Midbrain (tissue), 1 donor: ENCODE data around the gene FRRS1.

Experiments used
- DNase-seq: peaks from one replicate; lab custom pipeline; 2025; lab: John Stamatoyannopoulos, UW

FRRS1 gene

DNA sequence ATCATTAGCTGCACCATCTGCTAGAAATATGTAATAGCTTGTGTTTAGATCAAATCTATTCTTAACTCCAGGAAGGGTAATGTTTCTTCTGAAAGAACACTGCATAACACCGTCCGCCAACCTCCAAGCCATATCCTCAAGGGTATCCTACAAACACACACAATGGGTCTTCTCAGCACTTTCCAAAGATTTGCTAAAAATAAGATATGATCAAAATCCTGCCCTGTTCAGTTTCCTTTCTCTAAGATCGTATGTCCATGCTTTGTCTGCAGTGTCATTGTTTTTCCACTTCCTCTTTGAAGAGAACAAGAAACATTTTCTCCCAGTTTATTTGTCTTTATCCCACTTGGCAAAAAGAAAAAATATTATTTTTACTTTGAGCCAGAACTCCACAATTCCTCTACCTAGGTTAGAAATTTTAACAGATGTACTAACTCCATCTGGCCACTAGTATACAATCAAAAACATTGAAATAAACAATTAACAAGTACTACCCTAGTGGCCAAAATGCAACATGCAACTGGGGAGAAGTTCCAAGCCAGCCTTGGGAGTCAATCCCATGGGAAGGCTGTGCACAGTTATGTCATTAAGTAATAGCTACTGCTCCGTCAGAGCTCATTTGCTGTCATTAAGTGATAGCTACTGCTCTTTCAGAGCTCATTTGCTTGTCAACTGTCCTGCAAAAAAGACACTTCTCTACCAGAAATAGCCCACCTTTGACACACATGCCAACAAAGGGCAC, 37.8 kb downstream of the FRRS1 start:
- DNase-seq = no peak

DNA sequence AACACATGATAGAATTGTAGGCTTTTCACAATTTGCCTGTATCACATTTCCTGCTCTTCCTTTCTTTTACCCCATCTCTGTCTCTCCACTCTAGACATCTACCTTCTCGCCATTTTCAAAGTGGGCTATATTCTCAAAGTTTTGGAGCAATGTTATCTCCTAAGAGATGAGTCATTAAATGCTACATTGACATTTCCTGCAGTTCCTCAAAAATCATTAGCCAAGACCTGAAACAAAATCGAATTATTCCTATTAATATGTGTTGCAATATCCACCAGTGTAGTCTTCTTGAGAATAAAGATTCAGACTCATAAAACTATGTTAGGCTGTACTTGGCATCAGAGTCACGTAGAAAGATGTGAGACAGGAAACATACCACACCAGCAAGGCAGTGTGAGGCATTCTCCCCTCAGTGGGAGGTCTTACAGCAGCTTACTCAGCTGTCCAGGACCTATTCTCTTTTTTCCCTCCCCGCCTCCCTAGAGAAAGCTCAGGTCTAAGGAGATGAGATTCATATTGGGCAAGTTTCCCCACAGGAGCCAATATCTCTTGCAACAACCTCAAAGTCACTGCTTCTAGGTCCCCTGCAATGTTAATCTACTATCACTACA, 38.8 kb downstream of the FRRS1 start:
- no peak for DNase-seq

DNA sequence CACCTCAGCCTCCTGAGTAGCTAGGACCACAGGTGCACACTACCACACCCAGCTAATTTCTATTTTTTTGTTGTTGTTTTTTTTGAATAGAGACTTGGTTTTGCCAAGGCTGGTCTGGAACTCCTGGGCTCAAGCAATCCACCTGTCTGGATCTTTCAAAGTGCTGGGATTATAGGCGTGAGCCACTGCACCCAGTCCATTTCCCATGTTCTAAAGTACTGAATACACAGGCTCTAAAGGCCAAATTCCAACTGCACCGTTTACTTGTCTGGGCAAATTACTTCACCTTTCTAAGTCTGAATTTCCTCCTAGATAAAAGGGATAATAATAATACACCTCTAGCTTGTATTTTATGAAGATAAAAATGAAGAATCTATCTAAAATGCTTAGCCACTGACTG, 39.6 kb downstream of the FRRS1 start:
- DNase-seq = no peak

DNA sequence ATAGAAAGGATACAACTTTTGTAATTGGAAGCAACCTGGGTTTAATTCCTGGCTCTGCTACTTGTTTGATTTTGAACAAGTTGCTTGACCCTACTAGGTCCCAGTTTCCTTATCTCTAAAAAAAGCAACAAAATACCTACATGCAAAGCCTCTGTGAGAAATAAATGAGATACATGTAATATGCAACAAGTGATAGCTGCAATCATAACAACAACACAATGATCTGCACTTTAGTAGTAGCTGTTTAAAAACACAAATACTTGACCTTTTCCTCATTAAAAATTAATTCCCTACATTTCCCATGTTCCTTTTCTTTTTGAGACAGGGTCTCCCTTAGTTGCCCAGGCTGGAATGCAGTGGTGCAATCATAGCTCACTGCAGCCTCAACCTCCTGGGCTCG, 40.0 kb downstream of the FRRS1 start:
- no peak for DNase-seq

DNA sequence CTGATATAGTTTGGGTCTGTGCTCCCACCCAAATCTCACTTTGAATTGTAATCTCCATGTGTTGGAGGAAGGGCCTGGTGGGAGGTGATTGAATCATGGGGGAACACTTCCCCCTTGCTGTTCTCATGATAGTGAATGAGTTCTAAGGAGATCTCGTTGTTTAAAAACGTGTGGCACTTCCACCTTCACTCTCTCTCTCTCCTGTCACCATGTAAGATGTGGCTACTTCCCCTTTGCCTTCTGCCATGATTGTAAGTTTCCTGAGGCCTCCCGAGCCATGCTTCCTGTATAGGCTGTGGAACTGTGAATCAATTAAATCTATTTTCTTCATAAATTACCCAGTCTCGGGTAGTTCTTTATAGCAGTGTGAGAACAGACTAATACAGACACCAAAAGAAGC, 40.4 kb downstream of the FRRS1 start:
- no peak for DNase-seq

DNA sequence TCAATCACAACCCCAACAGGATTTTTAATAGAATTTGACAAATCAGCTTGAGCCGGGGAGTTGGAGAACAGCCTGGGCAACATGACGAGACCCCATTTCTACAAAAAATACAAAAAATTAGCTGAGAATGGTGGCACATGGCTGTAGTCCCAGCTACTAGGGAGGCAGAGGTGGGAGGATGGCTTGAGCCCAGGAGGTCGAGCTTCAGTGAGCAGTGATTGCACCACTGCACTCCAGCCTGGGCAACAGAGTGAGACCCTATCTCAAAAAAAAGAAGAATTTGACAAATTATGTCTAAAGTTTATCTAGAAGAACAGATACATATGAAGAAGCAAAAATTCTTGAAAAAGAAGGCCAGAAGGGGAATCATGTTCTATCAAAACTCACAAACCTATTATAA, 43.2 kb downstream of the FRRS1 start:
- DNase-seq = no peak

DNA sequence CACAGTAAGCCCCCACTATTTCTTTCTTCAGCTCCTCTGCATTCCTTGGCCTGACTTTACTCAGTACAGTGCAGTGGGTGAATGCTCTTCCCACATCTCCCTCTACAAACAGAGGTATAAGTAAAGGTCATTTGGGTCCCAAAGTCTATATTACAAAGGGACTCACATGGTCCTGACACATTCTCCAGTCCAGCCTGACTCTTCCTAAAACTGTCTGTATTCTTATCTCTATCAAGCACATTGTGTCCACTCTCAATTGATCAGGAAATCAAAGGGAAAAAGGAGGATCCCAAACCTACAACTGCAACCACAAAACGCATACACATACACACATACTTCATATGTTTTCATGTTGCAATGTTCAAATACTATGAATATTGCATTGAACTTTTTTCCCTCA, 49.4 kb downstream of the FRRS1 start:
- DNase-seq = no peak

DNA sequence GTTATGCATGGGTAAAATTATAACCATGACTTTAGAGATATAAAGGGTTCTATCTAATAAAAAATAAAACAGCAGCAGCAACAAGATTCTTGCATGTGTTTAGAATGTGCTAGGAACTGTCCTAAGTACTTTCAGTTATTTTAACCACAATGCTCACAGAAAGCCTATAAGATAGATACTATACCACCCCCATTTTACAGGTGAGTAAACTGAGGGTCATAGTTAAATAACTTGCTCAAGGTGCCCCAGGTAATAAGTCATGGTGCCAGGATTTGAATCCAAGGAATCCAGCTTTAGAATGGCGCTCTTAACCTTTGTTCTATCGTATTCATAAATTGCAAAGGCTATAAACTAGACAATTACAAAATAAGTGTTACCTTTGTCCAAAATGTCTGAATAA, 53.4 kb downstream of the FRRS1 start:
- no peak for DNase-seq

DNA sequence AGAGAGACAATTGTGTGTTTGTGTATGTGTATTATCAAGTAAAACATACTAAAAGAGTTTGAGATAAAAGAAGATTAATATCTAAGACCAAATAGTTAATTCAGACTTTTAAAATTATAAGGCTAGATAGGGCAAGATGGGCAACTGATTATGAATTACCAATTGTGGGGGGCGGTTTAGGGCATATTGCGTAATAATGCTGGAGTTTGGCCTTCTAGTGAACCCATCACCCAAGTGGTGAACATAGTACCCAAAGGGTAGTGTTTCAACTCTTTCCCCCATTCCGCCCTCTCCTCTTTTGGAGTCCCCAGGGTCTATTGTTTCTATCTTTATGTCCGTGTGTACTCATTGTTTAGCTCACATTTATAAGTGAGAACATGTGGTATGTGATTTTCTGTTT, 55.4 kb downstream of the FRRS1 start:
- DNase-seq = no peak

DNA sequence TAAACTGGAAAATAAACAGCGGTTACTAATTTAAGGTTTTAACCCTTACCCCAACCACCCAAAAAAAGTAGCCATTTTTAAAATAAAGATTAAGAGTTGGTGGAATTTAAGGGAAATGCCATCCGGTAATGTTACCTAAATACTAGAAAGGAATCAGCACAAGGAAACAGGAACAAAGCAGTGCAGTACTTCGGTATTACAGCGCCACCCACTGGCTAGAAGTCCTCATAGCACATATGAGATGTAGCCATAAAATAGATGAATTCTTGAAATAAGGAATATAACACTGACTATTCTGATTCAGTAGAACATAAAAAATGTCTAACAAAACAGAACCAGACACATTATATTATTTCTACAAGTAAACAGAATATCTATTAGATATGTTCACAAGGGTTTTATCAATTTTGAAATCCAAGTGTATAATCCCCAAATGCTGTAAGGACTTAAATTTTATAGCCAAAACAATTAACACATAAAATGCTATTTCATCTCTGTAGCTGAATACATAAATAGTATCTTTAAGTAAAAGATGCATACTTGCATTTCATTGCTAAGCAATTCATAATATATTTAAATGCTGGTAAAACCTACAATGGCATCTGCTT, 58.8 kb downstream of the FRRS1 start:
- peak; percentile 80 for DNase-seq

DNA sequence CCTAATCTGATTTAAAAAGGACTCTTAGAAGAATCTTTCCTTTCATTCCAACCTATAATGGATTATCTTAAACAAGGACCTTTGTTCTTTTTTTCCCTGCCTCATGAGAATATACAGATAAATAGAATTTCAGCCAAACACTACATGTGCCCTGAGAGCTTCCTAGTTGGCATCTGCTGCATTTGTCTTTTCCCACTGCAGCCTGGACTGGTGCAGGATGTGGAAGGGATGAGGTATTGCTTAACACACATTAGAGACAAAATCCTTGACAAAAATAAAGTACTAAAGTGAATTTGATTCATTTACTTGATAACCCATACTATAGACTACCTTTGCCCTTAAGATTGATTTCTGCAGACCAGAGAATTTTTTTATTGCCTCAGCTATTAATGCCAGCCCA, 61.0 kb downstream of the FRRS1 start:
- no peak for DNase-seq

DNA sequence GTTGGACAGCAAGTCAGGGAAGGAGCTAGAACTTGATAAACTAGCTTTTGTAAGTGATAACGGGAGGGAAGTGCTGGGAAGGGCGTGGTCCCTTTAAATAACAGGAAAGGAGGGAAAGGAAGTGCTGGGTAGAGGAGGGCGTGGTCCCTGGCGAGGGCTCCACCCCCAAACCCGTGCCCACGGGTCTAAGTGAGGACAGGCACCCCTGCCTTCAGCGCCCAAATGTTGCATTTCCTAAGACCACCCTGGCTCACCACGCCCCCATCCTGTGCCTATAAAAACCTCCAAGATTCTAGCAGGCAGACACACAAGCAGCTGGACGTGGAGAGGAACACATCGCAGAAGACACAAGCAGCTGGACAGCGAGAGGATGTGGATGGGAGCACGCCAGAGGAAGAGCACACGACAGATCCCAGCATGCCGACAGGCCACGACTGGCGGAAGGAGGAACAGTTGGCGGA, 62.0 kb downstream of the FRRS1 start:
- DNase-seq = no peak

DNA sequence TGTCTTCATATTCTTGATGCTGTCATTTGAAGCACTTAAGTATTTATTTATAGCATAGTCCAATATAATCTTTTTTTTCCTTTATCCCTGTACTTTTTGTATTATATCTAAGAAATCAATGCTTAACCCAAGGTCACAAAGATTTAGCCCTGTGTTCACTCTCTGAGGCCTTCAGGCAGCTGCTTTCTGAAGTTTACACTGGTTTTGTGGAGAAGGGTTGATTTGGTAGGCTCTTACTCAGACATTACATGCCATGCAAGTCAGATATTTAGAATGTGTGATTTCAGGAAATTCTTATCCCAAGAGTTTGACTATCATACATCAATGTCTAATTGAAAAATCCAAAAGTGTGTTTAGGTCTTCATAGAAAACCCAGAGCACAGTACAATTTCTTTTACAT, 64.2 kb downstream of the FRRS1 start:
- no peak for DNase-seq

DNA sequence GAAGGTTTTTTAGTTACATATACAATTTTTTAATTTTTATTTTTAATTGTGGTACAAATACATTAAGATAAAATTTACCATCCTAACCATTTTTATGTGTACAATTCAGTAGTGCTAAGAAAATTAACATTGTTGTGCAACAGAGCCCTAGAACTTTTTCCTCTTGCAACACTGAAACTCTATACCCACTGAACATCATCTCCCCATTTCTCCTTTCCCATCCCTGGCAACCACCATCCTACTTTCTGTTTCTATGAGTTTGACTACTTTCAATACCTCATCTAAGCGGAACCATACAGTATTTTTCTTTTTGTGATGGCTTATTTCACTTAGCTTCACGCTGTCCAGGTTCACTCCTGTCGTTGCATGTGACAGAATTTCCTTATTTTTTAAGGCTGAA, 66.4 kb downstream of the FRRS1 start:
- no peak for DNase-seq

DNA sequence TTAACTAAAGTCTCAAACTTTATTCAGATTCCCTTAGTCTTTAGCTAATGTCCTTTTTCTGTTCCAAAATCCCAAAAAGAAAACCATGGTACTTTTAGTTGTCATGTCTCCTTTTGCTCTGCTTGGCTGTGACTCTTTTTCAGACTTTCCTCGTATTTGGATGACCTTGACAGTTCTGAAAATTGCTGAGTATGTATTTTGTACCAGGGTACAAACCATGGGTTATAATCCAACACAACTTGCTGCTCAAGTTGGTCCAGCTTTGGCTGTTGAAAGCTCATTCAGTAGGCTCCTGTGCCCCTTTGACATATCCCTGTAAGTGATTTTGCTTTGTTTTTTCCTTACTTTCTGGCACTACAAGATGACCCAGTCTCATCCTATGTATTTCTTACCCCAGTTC, 68.9 kb downstream of the FRRS1 start:
- DNase-seq = no peak

DNA sequence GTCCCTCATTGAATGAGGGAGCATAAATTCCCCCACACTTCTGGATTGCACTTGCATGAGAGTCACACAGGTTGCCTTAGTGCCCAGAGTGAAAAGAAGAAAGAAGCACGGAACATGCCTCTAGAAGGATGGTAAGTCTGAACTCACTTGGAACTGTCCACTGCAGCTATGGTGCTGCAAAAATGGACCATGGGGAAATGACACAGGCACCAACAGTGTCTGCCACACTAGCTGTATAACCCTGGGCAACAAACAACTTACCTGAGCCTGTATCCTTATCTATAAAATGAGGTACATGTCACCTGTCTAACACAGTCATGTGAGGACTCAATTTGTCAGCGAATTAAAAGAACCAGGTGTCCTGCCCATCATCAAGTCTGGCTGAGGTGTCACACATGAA, 69.8 kb downstream of the FRRS1 start:
- DNase-seq = no peak

DNA sequence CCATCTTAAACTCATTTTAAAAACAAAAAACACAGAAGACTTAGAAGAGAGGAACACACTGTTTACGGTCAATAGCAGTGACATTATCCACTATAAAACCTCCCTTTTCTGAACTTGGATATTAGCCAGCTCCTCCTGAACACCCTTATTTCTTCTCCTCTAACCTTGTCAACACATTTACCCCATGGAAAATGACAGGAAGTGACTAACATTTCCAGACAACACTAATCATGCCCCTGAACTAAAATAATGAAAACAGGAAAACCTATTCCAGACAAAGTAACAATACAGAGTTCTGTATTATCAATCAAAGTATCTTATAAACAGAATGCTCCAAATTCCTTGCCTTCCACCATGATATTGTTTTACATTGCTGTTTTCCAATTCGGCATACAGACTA, 75.3 kb downstream of the FRRS1 start:
- no peak for DNase-seq

DNA sequence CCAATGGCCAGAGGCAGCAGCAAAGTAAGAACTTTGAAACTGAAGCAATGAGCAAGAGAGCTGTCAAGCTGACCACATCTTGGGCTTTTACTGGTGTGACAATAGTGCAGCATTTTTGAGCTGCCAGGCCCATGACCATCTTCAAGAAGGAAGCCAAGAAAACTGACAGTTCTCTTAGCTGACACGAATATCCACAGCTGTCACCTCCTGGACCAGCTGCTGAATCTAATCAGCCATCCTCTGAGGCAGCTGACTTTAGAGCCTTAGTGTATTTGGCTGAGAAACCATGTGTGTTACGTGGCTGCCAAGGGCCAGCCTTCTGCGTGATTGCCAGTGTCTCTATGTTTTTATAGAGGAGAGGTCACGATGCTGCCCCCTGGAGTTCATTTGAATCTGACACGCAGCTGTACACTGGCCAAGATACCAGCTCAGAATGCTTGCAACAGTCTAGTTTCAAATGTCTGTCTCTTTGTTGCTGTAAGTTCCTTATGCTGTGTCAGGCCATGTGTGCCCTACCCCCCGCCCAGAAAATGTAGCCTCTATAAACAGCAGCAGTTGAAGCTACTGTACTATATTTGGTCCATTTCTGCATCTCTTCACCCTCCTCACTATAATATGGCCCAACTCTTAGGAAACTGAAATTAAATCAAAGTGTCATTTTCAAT, 80.8 kb downstream of the FRRS1 start:
- DNase-seq = peak; percentile 69

DNA sequence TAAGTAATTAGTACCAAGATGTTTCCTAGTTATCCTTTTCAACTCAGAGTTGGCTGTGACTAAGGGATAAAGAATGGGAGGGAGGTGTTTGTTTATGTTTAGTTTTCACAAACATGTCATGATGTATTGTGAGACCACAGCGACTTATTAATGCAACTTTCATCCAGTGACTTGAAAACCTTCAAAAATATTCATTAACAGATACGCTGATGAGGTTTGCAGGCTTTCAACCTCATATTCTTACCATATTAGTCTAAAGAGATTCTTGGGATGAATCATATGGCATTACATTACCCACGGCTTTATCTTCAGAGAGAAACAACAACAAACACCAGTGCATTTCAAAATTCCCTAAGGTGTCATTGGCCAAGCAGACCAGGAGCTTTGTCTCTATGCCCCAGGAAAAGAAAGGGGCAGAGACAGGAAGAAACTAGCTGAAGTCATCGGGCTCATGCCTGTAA, 84.1 kb downstream of the FRRS1 start:
- no peak for DNase-seq

DNA sequence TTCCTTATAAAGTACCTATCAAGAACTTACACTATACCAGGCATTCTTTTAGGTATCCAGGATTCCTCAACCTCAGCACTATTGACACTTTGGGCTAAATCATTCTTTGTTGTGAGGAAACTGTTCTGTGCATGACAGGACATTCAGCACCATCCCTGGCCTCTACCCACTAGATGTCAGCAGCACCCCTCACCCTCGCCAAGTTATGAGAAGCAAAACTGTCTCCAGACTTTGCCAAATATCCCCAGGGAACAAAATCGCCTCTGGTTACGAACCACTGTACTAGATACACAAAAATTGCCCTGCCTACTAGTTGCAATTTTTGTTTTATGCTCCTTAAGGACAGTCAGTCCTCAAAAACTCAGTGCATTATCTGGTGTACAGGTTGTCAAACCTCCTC, 84.9 kb downstream of the FRRS1 start:
- no peak for DNase-seq

DNA sequence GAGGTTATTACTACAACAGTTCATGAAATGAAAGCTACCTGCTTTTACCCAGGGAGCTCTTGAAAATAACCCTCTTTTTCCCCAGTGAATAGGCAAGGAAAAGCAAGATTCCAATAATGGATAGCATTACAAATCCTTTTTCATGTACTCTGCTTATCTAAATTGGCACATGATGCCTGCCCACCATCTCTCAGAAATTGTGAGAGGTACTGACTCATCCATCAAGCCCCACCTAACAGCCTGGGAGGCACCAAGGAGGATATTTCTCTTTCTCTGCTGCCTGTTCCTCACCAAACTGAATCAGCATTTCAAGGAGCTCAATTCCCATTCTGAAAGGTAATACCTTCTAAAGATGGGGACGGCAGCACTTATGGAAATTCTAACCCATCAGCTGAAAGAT, 86.2 kb downstream of the FRRS1 start:
- DNase-seq = no peak

DNA sequence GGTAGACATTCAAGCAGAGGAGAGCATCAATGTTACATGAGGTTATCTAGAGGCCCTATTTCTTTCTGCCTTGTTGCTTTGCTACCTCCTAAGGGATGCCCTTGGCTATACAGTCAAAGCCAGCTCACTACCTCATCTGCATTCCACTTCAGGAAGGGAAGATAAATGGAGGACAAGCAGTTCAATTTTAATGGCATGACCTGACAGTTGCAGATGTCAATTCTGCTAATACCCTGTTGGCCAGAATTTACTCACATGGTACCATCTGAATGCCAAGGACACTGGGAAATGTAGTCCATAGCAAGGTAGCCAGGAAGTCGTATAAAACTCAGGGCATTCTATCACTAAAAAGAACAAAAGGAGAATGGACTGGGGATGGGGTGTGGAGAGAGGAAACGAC, 89.0 kb downstream of the FRRS1 start:
- DNase-seq = no peak

DNA sequence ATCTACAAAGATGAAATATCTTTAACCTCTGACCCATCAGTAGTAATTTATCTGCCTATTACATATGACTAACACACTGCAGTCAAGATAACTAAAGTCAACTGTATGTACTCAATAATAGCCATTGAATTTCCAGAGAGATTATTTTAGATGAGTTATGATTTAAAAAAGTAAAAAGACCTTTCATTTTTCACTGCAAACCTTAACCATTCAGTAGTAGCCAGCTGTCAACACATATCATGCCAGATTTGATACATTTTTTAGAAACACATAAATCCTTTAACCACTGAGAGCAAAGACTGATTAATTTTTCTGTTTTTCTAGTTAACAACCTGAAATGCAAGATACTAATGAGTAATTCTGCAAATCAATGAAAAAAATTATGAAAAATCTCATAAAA, 89.6 kb downstream of the FRRS1 start:
- DNase-seq = no peak
